ENCODE measurements around the gene KLK2.

Gene KLK2

DNA sequence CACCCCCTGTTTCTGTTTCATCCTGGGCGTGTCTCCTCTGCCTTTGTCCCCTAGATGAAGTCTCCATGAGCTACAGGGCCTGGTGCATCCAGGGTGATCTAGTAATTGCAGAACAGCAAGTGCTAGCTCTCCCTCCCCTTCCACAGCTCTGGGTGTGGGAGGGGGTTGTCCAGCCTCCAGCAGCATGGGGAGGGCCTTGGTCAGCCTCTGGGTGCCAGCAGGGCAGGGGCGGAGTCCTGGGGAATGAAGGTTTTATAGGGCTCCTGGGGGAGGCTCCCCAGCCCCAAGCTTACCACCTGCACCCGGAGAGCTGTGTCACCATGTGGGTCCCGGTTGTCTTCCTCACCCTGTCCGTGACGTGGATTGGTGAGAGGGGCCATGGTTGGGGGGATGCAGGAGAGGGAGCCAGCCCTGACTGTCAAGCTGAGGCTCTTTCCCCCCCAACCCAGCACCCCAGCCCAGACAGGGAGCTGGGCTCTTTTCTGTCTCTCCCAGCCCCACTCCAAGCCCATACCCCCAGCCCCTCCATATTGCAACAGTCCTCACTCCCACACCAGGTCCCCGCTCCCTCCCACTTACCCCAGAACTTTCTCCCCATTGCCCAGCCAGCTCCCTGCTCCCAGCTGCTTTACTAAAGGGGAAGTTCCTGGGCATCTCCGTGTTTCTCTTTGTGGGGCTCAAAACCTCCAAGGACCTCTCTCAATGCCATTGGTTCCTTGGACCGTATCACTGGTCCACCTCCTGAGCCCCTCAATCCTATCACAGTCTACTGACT, 18.4 kb upstream of the KLK2 start, which contains the start of gene KLK3:
TSS of gene KLK3 (plus strand) at position 280 of the 775 bp plus-strand sequence. CDS start at position 321, 41 bp downstream.
- no peak for ATAC-seq
- TF ChIP-seq CSRNP3 (CRISPR knock-in tag; IDR thresholded peaks at IDR 0.05) (no peak), SNAI2 (CRISPR knock-in tag; IDR thresholded peaks at IDR 0.05) (no peak), ZFP30 (CRISPR knock-in tag; IDR thresholded peaks at IDR 0.05) (no peak), ZFP3 (CRISPR knock-in tag; IDR thresholded peaks at IDR 0.05) (no peak), ZC3H10 (CRISPR knock-in tag; IDR thresholded peaks at IDR 0.05) (no peak), TOX (CRISPR knock-in tag; IDR thresholded peaks at IDR 0.05; ENCODE audit: borderline replicate concordance) (no peak), ARNTL (CRISPR knock-in tag; IDR thresholded peaks at IDR 0.05; ENCODE audit: borderline replicate concordance, low read depth) (no peak), TSHZ2 (CRISPR knock-in tag; IDR thresholded peaks at IDR 0.05) (no peak), ISL1 (CRISPR knock-in tag; IDR thresholded peaks at IDR 0.05) (no peak), RARB (CRISPR knock-in tag; IDR thresholded peaks at IDR 0.05) (no peak), PPARA (CRISPR knock-in tag; IDR thresholded peaks at IDR 0.05; ENCODE audit: borderline replicate concordance) (no peak), BACH2 (CRISPR knock-in tag; IDR thresholded peaks at IDR 0.05; ENCODE audit: borderline replicate concordance) (no peak), GLIS3 (CRISPR knock-in tag; IDR thresholded peaks at IDR 0.05) (no peak), ZNF565 (CRISPR knock-in tag; conservative IDR thresholded peaks at IDR 0.05; ENCODE audit: low read depth) (no peak), ESRRG (CRISPR knock-in tag; IDR thresholded peaks at IDR 0.05) (no peak), ZNF8 (CRISPR knock-in tag; IDR thresholded peaks at IDR 0.05) (no peak)
- TF ChIP-seq, protein P1, sequence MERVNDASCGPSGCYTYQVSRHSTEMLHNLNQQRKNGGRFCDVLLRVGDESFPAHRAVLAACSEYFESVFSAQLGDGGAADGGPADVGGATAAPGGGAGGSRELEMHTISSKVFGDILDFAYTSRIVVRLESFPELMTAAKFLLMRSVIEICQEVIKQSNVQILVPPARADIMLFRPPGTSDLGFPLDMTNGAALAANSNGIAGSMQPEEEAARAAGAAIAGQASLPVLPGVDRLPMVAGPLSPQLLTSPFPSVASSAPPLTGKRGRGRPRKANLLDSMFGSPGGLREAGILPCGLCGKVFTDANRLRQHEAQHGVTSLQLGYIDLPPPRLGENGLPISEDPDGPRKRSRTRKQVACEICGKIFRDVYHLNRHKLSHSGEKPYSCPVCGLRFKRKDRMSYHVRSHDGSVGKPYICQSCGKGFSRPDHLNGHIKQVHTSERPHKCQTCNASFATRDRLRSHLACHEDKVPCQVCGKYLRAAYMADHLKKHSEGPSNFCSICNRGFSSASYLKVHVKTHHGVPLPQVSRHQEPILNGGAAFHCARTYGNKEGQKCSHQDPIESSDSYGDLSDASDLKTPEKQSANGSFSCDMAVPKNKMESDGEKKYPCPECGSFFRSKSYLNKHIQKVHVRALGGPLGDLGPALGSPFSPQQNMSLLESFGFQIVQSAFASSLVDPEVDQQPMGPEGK (CRISPR knock-in tag; IDR thresholded peaks at IDR 0.05; ENCODE audit: borderline replicate concordance): no peak
- TF ChIP-seq, protein P2, sequence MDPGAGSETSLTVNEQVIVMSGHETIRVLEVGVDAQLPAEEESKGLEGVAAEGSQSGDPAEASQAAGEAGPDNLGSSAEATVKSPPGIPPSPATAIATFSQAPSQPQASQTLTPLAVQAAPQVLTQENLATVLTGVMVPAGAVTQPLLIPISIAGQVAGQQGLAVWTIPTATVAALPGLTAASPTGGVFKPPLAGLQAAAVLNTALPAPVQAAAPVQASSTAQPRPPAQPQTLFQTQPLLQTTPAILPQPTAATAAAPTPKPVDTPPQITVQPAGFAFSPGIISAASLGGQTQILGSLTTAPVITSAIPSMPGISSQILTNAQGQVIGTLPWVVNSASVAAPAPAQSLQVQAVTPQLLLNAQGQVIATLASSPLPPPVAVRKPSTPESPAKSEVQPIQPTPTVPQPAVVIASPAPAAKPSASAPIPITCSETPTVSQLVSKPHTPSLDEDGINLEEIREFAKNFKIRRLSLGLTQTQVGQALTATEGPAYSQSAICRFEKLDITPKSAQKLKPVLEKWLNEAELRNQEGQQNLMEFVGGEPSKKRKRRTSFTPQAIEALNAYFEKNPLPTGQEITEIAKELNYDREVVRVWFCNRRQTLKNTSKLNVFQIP (CRISPR knock-in tag; IDR thresholded peaks at IDR 0.05; ENCODE audit: borderline replicate concordance, low read depth): no peak

DNA sequence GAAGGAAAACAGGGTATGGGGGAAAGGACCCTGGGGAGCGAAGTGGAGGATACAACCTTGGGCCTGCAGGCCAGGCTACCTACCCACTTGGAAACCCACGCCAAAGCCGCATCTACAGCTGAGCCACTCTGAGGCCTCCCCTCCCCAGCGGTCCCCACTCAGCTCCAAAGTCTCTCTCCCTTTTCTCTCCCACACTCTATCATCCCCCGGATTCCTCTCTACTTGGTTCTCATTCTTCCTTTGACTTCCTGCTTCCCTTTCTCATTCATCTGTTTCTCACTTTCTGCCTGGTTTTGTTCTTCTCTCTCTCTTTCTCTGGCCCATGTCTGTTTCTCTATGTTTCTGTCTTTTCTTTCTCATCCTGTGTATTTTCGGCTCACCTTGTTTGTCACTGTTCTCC, 15.9 kb upstream of the KLK2 start:
- no peak for ATAC-seq
- TF ChIP-seq ISL1 (CRISPR knock-in tag; IDR thresholded peaks at IDR 0.05): no peak
- TF ChIP-seq TCF4 (CRISPR knock-in tag; IDR thresholded peaks at IDR 0.05; ENCODE audit: borderline replicate concordance): no peak

DNA sequence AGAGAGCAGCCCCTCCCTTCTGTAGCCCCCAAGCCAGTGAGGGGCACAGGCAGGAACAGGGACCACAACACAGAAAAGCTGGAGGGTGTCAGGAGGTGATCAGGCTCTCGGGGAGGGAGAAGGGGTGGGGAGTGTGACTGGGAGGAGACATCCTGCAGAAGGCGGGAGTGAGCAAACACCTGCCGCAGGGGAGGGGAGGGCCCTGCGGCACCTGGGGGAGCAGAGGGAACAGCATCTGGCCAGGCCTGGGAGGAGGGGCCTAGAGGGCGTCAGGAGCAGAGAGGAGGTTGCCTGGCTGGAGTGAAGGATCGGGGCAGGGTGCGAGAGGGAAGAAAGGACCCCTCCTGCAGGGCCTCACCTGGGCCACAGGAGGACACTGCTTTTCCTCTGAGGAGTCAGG, 14.4 kb upstream of the KLK2 start:
- TF ChIP-seq ZFP3 (CRISPR knock-in tag; IDR thresholded peaks at IDR 0.05): no peak
- no peak for ATAC-seq

GRCh38 chr19:50859849-50860248, 13.4 kb upstream of the KLK2 start:
- ATAC-seq: no peak
- TF ChIP-seq CSDC2 (CRISPR knock-in tag; IDR thresholded peaks at IDR 0.05) (no peak), CSRNP3 (CRISPR knock-in tag; IDR thresholded peaks at IDR 0.05) (no peak)
- TF ChIP-seq, protein P1 (CRISPR knock-in tag; IDR thresholded peaks at IDR 0.05; ENCODE audit: borderline replicate concordance): no peak

Measured in SK-N-SH treated with all-trans-retinoic acid at 6 μM for 48 hours (cell line).